Testis (tissue), 2 donors: ENCODE results near the gene C2CD4B.

Experiments
- CTCF ChIP-seq, 3 experiments: fragments of 450-650 bp in 2 of 3; fragments of 200-600 bp in 1 of 3; sonication (generic) in 1 of 3; IDR thresholded peaks; one replicate each; pipeline ENCODE4 v1.5.1; 2016 to 2019; ENCODE audit warnings: antibody characterized with exemption in 3 of 3, mild to moderate bottlenecking in 2 of 3, moderate library complexity in 1 of 3
- POLR2A ChIP-seq: fragments of 450-650 bp; IDR thresholded peaks from one replicate; pipeline ENCODE4 v1.6.1; 2017; ENCODE audit warnings: antibody characterized with exemption, mild to moderate bottlenecking, moderate library complexity

- TF ChIP-seq POLR2A (no peak), CTCF (IDR thresholded peaks at IDR 0.05) (no peak)
Measured at GRCh38 chr15:62183130-62183529, 18.0 kb upstream of the C2CD4B start.
